A673 (cell line): Measurements from ENCODE around the gene MAPK8IP3.

Experiments used
- EZH2 ChIP-seq: fragments of 200-600 bp; sonication (generic); IDR thresholded peaks from 2 replicates; pipeline ENCODE4 v1.6.1; 2017; ENCODE audit warnings: borderline replicate concordance, low read depth, mild to moderate bottlenecking, mixed read lengths, antibody characterized with exemption, low read length; ENCODE audit not compliant: poor library complexity, severe bottlenecking
- TF ChIP-seq, protein P1 (sequence below): fragments of 300-800, 200-600 bp; sonication (generic); conservative IDR thresholded peaks from 2 replicates; pipeline ENCODE4 v1.5.1; 2017; ENCODE audit warnings: low read depth, mild to moderate bottlenecking, antibody characterized with exemption, low read length, moderate library complexity, mixed read lengths

DNA sequence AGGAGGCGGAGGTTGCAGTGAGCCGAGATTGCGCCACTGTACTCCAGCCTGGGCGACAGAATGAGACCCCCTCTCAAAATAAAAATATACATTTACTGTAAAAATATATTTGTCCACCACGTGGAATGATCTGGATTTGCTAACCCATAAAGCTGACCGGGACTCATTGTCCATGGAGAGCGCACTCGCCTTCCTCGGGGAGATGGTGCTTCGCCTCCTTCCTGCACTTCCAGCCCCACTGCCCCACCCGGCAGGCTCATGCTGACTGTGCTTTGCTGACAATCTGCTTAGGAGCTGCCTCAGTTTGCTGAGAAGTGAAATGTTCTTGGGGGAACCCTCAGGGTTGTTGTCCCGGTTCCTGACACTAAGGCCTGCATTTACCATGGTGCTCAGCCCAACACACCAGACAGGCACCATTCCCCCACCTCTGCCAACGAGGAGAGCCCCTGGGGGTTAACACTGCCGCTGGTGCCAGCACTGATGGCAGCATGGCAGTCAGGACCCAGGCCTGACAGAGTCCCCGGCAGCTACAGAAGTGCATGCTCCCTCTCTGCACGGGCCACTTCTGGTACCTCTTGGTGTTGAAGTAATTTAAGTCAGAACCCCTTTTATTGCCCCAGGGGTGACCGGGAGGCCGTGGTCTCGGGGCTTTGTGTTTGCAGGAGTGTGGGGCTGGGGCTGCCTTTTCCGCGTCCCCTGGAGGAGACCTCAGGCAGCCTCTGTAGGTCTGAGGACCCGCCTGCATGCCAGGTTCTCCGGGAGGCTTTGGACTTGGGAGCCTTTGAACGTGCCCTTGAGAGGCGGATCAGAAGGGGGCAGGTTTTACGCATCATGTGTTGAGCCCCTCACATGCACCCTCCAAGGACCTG is 79.2 kb downstream of the MAPK8IP3 start:
- TF ChIP-seq, protein P1, sequence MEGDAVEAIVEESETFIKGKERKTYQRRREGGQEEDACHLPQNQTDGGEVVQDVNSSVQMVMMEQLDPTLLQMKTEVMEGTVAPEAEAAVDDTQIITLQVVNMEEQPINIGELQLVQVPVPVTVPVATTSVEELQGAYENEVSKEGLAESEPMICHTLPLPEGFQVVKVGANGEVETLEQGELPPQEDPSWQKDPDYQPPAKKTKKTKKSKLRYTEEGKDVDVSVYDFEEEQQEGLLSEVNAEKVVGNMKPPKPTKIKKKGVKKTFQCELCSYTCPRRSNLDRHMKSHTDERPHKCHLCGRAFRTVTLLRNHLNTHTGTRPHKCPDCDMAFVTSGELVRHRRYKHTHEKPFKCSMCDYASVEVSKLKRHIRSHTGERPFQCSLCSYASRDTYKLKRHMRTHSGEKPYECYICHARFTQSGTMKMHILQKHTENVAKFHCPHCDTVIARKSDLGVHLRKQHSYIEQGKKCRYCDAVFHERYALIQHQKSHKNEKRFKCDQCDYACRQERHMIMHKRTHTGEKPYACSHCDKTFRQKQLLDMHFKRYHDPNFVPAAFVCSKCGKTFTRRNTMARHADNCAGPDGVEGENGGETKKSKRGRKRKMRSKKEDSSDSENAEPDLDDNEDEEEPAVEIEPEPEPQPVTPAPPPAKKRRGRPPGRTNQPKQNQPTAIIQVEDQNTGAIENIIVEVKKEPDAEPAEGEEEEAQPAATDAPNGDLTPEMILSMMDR, result no peak
- no peak for TF ChIP-seq EZH2
